GM19372 (cell line): Measurements from ENCODE around the gene NAGK.
"Not testable (repeated sequence)": the region's sequence is repeated elsewhere in the genome, so short reads cannot be mapped to it uniquely, and the experiment has no call there.

Experiments used
- ATAC-seq: cut with Tn5 transposase; IDR thresholded peaks from one replicate; pipeline ENCODE4 v1.9.1; 2021; ENCODE audit warnings: mild to moderate bottlenecking, low read depth, moderate library complexity; ENCODE audit not compliant: unreplicated experiment

NAGK gene

GRCh38 chr2:71068218-71069035 lies at the start of gene NAGK:
TSS of gene NAGK (plus strand) at chr2:71068648. CDS start at chr2:71068684, 36 bp downstream.
- ATAC-seq = peak; percentile 52

GRCh38 chr2:71019989-71020388 lies 48.5 kb upstream of the NAGK start:
- not testable (repeated sequence) for ATAC-seq

GRCh38 chr2:71021394-71021793 lies 47.1 kb upstream of the NAGK start:
- not testable (repeated sequence) for ATAC-seq

GRCh38 chr2:71023553-71024243 lies 44.8 kb upstream of the NAGK start:
- ATAC-seq = not testable (repeated sequence)

GRCh38 chr2:71036296-71036695 lies 32.2 kb upstream of the NAGK start:
- not testable (repeated sequence) for ATAC-seq

GRCh38 chr2:71042287-71042686 lies 26.2 kb upstream of the NAGK start:
- no peak for ATAC-seq

GRCh38 chr2:71043531-71044407 lies 24.7 kb upstream of the NAGK start:
- no peak for ATAC-seq

- ATAC-seq = no peak
Observed at GRCh38 chr2:71045151-71045550, 23.3 kb upstream of the NAGK start.

- no peak for ATAC-seq
Observed at GRCh38 chr2:71045865-71046548, 22.4 kb upstream of the NAGK start.

GRCh38 chr2:71048096-71048495 lies 20.4 kb upstream of the NAGK start:
- no peak for ATAC-seq

GRCh38 chr2:71049704-71050360 lies 18.6 kb upstream of the NAGK start:
- not testable (repeated sequence) for ATAC-seq

- not testable (repeated sequence) for ATAC-seq
Observed at GRCh38 chr2:71055206-71055740, 13.2 kb upstream of the NAGK start.

- no peak for ATAC-seq
Observed at GRCh38 chr2:71060211-71060610, 8.2 kb upstream of the NAGK start.

GRCh38 chr2:71060871-71061270 lies 7.6 kb upstream of the NAGK start:
- ATAC-seq = no peak

- ATAC-seq = no peak
Observed at GRCh38 chr2:71063216-71063615, 5.2 kb upstream of the NAGK start.

- ATAC-seq = no peak
Observed at GRCh38 chr2:71064110-71064611, 4.3 kb upstream of the NAGK start.

GRCh38 chr2:71064754-71065621 lies 3.5 kb upstream of the NAGK start:
- ATAC-seq = peak; percentile 27

- no peak for ATAC-seq
Observed at GRCh38 chr2:71066856-71067255, 1.6 kb upstream of the NAGK start.
